ENCODE results near the gene TNFSF9.
"Not testable (repeated sequence)": the region's sequence is repeated elsewhere in the genome, so short reads cannot be mapped to it uniquely, and the experiment has no call there.

The TNFSF9 gene

GRCh38 chr19:6540918-6541689 lies 10.3 kb downstream of the TNFSF9 start:
- no peaks in the 10 kb centered on the region for H3K9me3 ChIP-seq (ENCODE audit: control insufficient read depth, low read depth, low read length)
- no peaks in the 10 kb centered on the region for H3K36me3 ChIP-seq (ENCODE audit: control insufficient read depth, low read depth, low read length)
- no peak overlapping the region for H3K9ac ChIP-seq (ENCODE audit: low read length)
- H3K27ac ChIP-seq (ENCODE audit: low read length): no peak overlapping the region
- H3K27me3 ChIP-seq (ENCODE audit: control insufficient read depth, insufficient read depth, low read length): no peaks in the 10 kb centered on the region
- no peak overlapping the region for H3K4me3 ChIP-seq (ENCODE audit: low read length)
- H3K4me1 ChIP-seq (ENCODE audit: control insufficient read depth, low read depth, low read length): no peaks in the 10 kb centered on the region

- no peak overlapping the region for H3K9ac ChIP-seq (ENCODE audit: low read length)
- no peak overlapping the region for H3K27ac ChIP-seq (ENCODE audit: low read length)
- no peaks in the 10 kb centered on the region for H3K36me3 ChIP-seq (ENCODE audit: control insufficient read depth, low read depth, low read length)
- H3K4me3 ChIP-seq (ENCODE audit: low read length): no peak overlapping the region
- H3K27me3 ChIP-seq (ENCODE audit: control insufficient read depth, insufficient read depth, low read length): no peaks in the 10 kb centered on the region
- H3K9me3 ChIP-seq (ENCODE audit: control insufficient read depth, low read depth, low read length): no peaks in the 10 kb centered on the region
- no peaks in the 10 kb centered on the region for H3K4me1 ChIP-seq (ENCODE audit: control insufficient read depth, low read depth, low read length)
Observed at GRCh38 chr19:6543866-6544347, 13.1 kb downstream of the TNFSF9 start.

GRCh38 chr19:6550679-6551078 lies 19.9 kb downstream of the TNFSF9 start:
- H3K36me3 ChIP-seq (ENCODE audit: control insufficient read depth, low read depth, low read length); H3K9ac ChIP-seq (ENCODE audit: low read length); H3K27me3 ChIP-seq (ENCODE audit: control insufficient read depth, insufficient read depth, low read length); H3K27ac ChIP-seq (ENCODE audit: low read length); H3K9me3 ChIP-seq (ENCODE audit: control insufficient read depth, low read depth, low read length); H3K4me3 ChIP-seq (ENCODE audit: low read length): not testable (repeated sequence)
- H3K4me1 ChIP-seq (ENCODE audit: control insufficient read depth, low read depth, low read length): peaks cover 10% of the 10 kb centered on the region

GRCh38 chr19:6551091-6551490 lies 20.3 kb downstream of the TNFSF9 start:
- Histone ChIP-seq H3K36me3 (ENCODE audit: control insufficient read depth, low read depth, low read length) (no peaks in the 10 kb centered on the region), H3K4me1 (ENCODE audit: control insufficient read depth, low read depth, low read length) (peaks cover 12% of the 10 kb centered on the region), H3K27ac (ENCODE audit: low read length) (no peak overlapping the region), H3K4me3 (ENCODE audit: low read length) (no peak overlapping the region), H3K9ac (ENCODE audit: low read length) (no peak overlapping the region), H3K9me3 (ENCODE audit: control insufficient read depth, low read depth, low read length) (no peaks in the 10 kb centered on the region), H3K27me3 (ENCODE audit: control insufficient read depth, insufficient read depth, low read length) (no peaks in the 10 kb centered on the region)

GRCh38 chr19:6551607-6552450 lies 21.0 kb downstream of the TNFSF9 start:
- Histone ChIP-seq H3K9ac (ENCODE audit: low read length) (no peak overlapping the region), H3K4me1 (ENCODE audit: control insufficient read depth, low read depth, low read length) (peaks cover 15% of the 10 kb centered on the region), H3K36me3 (ENCODE audit: control insufficient read depth, low read depth, low read length) (no peaks in the 10 kb centered on the region), H3K27ac (ENCODE audit: low read length) (no peak overlapping the region), H3K9me3 (ENCODE audit: control insufficient read depth, low read depth, low read length) (no peaks in the 10 kb centered on the region), H3K4me3 (ENCODE audit: low read length) (no peak overlapping the region), H3K27me3 (ENCODE audit: control insufficient read depth, insufficient read depth, low read length) (no peaks in the 10 kb centered on the region)

- no peaks in the 10 kb centered on the region for H3K36me3 ChIP-seq (ENCODE audit: control insufficient read depth, low read depth, low read length)
- no peak overlapping the region for H3K4me3 ChIP-seq (ENCODE audit: low read length)
- H3K9me3 ChIP-seq (ENCODE audit: control insufficient read depth, low read depth, low read length): no peaks in the 10 kb centered on the region
- H3K4me1 ChIP-seq (ENCODE audit: control insufficient read depth, low read depth, low read length): peaks cover 15% of the 10 kb centered on the region
- no peak overlapping the region for H3K9ac ChIP-seq (ENCODE audit: low read length)
- H3K27me3 ChIP-seq (ENCODE audit: control insufficient read depth, insufficient read depth, low read length): no peaks in the 10 kb centered on the region
- H3K27ac ChIP-seq (ENCODE audit: low read length): no peak overlapping the region
Observed at GRCh38 chr19:6556043-6556449, 25.2 kb downstream of the TNFSF9 start.

- Histone ChIP-seq H3K4me3 (ENCODE audit: low read length) (no peak overlapping the region), H3K27me3 (ENCODE audit: control insufficient read depth, insufficient read depth, low read length) (no peaks in the 10 kb centered on the region), H3K9me3 (ENCODE audit: control insufficient read depth, low read depth, low read length) (no peaks in the 10 kb centered on the region), H3K9ac (ENCODE audit: low read length) (no peak overlapping the region), H3K27ac (ENCODE audit: low read length) (no peak overlapping the region), H3K4me1 (ENCODE audit: control insufficient read depth, low read depth, low read length) (peaks cover 11% of the 10 kb centered on the region), H3K36me3 (ENCODE audit: control insufficient read depth, low read depth, low read length) (no peaks in the 10 kb centered on the region)
Observed at GRCh38 chr19:6556480-6557195, 25.8 kb downstream of the TNFSF9 start.

- H3K27ac ChIP-seq (ENCODE audit: low read length); H3K9me3 ChIP-seq (ENCODE audit: control insufficient read depth, low read depth, low read length); H3K27me3 ChIP-seq (ENCODE audit: control insufficient read depth, insufficient read depth, low read length); H3K9ac ChIP-seq (ENCODE audit: low read length); H3K4me1 ChIP-seq (ENCODE audit: control insufficient read depth, low read depth, low read length); H3K4me3 ChIP-seq (ENCODE audit: low read length); H3K36me3 ChIP-seq (ENCODE audit: control insufficient read depth, low read depth, low read length): not testable (repeated sequence)
Observed at GRCh38 chr19:6562437-6562836, 31.6 kb downstream of the TNFSF9 start.

GRCh38 chr19:6564393-6564792 lies 33.6 kb downstream of the TNFSF9 start:
- Histone ChIP-seq H3K36me3 (ENCODE audit: control insufficient read depth, low read depth, low read length) (no peaks in the 10 kb centered on the region), H3K9ac (ENCODE audit: low read length) (no peak overlapping the region), H3K4me1 (ENCODE audit: control insufficient read depth, low read depth, low read length) (no peaks in the 10 kb centered on the region), H3K9me3 (ENCODE audit: control insufficient read depth, low read depth, low read length) (no peaks in the 10 kb centered on the region), H3K4me3 (ENCODE audit: low read length) (no peak overlapping the region), H3K27ac (ENCODE audit: low read length) (no peak overlapping the region), H3K27me3 (ENCODE audit: control insufficient read depth, insufficient read depth, low read length) (no peaks in the 10 kb centered on the region)

GRCh38 chr19:6566727-6567126 lies 35.9 kb downstream of the TNFSF9 start:
- H3K9ac ChIP-seq (ENCODE audit: low read length); H3K36me3 ChIP-seq (ENCODE audit: control insufficient read depth, low read depth, low read length); H3K4me3 ChIP-seq (ENCODE audit: low read length); H3K27me3 ChIP-seq (ENCODE audit: control insufficient read depth, insufficient read depth, low read length); H3K9me3 ChIP-seq (ENCODE audit: control insufficient read depth, low read depth, low read length); H3K27ac ChIP-seq (ENCODE audit: low read length); H3K4me1 ChIP-seq (ENCODE audit: control insufficient read depth, low read depth, low read length): not testable (repeated sequence)

- H3K9ac ChIP-seq (ENCODE audit: low read length): no peak overlapping the region
- H3K9me3 ChIP-seq (ENCODE audit: control insufficient read depth, low read depth, low read length): no peaks in the 10 kb centered on the region
- peaks cover 6% of the 10 kb centered on the region for H3K4me1 ChIP-seq (ENCODE audit: control insufficient read depth, low read depth, low read length)
- H3K36me3 ChIP-seq (ENCODE audit: control insufficient read depth, low read depth, low read length): no peaks in the 10 kb centered on the region
- no peak overlapping the region for H3K4me3 ChIP-seq (ENCODE audit: low read length)
- H3K27ac ChIP-seq (ENCODE audit: low read length): no peak overlapping the region
- H3K27me3 ChIP-seq (ENCODE audit: control insufficient read depth, insufficient read depth, low read length): no peaks in the 10 kb centered on the region
Observed at GRCh38 chr19:6568010-6568526, 37.2 kb downstream of the TNFSF9 start.
